HCT116 (cell line): Measurements from ENCODE around the gene ANKRD39. TPM values are rescaled to one million over a fixed set of nuclear protein-coding genes. Genes with fewer than 3 reads are reported as not detected.

Experiments
- ATAC-seq: fragments of 200-7000 bp; cut with Tn5 transposase; 2 replicates; pipeline ENCODE4 v1.9.1; 2020; ENCODE audit warnings: mild to moderate bottlenecking, moderate library complexity
- BruUV-seq: library from RNA; stranded (reverse); fragments of 400-500 nt; replicated peaks from 2 replicates; lab custom pipeline; 2021; lab: Mats Ljungman, UMichigan
- CTCF ChIA-PET: fragments of 300-600 bp; sonication (Branson Sonifier 250); formaldehyde crosslinking; loops from one replicate; lab custom pipeline; 2021; ENCODE audit warnings: antibody characterized with exemption; lab: Charles Lee
- POLR2A ChIA-PET: fragments of 300-600, 350-600 bp; sonication (Branson Sonifier 250); formaldehyde crosslinking; loops from one replicate; lab custom pipeline; 2021; ENCODE audit warnings: antibody characterized with exemption; lab: Charles Lee
- RAD21 ChIA-PET, 2 experiments: fragments of 300-600 bp; sonication (Branson Sonifier 250); formaldehyde crosslinking; loops; one replicate each; lab custom pipeline; 2023; ENCODE audit warnings: low total read pairs in 2 of 2; ENCODE audit not compliant: uncharacterized antibody in 2 of 2, unreplicated experiment in 2 of 2, low non-redundant PET in 1 of 2; lab: Charles Lee
- DNase-seq: peaks from one replicate; pipeline ENCODE4 v3.0.0-alpha.2; 2010; ENCODE audit warnings: low read depth, low spot score
- H2AFZ ChIP-seq: fragments of 200-600 bp; shearing (Covaris generic), sonication (generic); 2 replicates; pipeline ENCODE4 v1.6.1; 2017; ENCODE audit warnings: low read depth, mixed run types, mixed read lengths, antibody characterized with exemption, low read length; ENCODE audit not compliant: poor library complexity, severe bottlenecking
- H3K27ac ChIP-seq: 2 replicates; pipeline ENCODE4 v1.5.1; 2012; ENCODE audit warnings: low read depth, low read length
- H3K27me3 ChIP-seq: fragments of 200-600 bp; sonication (generic); 2 replicates; pipeline ENCODE4 v1.6.1; 2016; ENCODE audit warnings: mixed run types, low read length, mixed read lengths; ENCODE audit not compliant: insufficient read depth
- H3K36me3 ChIP-seq, 2 experiments: fragments of 200-500 bp in 1 of 2; fragments of 200-600 bp in 1 of 2; sonication (Bioruptor generic) in 1 of 2; sonication (generic) in 1 of 2; 2 replicates each; pipeline versions ENCODE4 v1.5.1 to v1.6.1; 2014 to 2016; ENCODE audit warnings: low read length in 2 of 2, inconsistent platforms in 1 of 2, mixed read lengths in 1 of 2, mixed run types in 1 of 2; ENCODE audit not compliant: insufficient read depth in 2 of 2, control insufficient read depth in 1 of 2
- H3K4me1 ChIP-seq, 2 experiments: fragments of 200-600 bp in 1 of 2; sonication (generic) in 1 of 2; 2 replicates each; pipeline versions ENCODE4 v1.5.1 to v1.6.1; 2012 to 2017; ENCODE audit warnings: low read length in 2 of 2, inconsistent platforms in 1 of 2, mild to moderate bottlenecking in 1 of 2, mixed read lengths in 1 of 2, mixed run types in 1 of 2, moderate library complexity in 1 of 2; ENCODE audit not compliant: insufficient read depth in 2 of 2, control insufficient read depth in 1 of 2
- H3K4me2 ChIP-seq: fragments of 200-600 bp; sonication (generic); 2 replicates; pipeline ENCODE4 v1.6.1; 2017; ENCODE audit warnings: mixed run types, low read length, mixed read lengths
- H3K4me3 ChIP-seq, 2 experiments: fragments of 200-600 bp in 1 of 2; sonication (generic) in 1 of 2; replicated peaks in 1 of 2; 2 replicates each; pipeline ENCODE4 v1.5.1; 2011 to 2016; ENCODE audit warnings: low read length in 2 of 2, control low read depth in 1 of 2, low read depth in 1 of 2, mild to moderate bottlenecking in 1 of 2, mixed read lengths in 1 of 2, mixed run types in 1 of 2
- H3K79me2 ChIP-seq: fragments of 200-600 bp; sonication (generic); 2 replicates; pipeline ENCODE4 v1.6.1; 2017; ENCODE audit warnings: mild to moderate bottlenecking, mixed run types, low read length, moderate library complexity, mixed read lengths; ENCODE audit not compliant: insufficient read depth
- H3K9ac ChIP-seq: fragments of 200-600 bp; sonication (generic); 2 replicates; pipeline ENCODE4 v1.6.1; 2016; ENCODE audit warnings: low read length, mixed read lengths
- H3K9me2 ChIP-seq: fragments of 200-600 bp; sonication (generic), shearing (Covaris generic); 2 replicates; pipeline ENCODE4 v1.6.1; 2017; ENCODE audit warnings: mixed run types, mild to moderate bottlenecking, moderate library complexity; ENCODE audit not compliant: insufficient read depth
- H3K9me3 ChIP-seq, 2 experiments: fragments of 200-500 bp in 1 of 2; fragments of 200-600 bp in 1 of 2; sonication (Bioruptor generic) in 1 of 2; sonication (generic) in 1 of 2; 2 replicates each; pipeline ENCODE4 v1.6.1; 2014 to 2017; ENCODE audit warnings: low read length in 2 of 2, mixed read lengths in 2 of 2, inconsistent platforms in 1 of 2, low read depth in 1 of 2, mild to moderate bottlenecking in 1 of 2, mixed run types in 1 of 2, moderate library complexity in 1 of 2; ENCODE audit not compliant: control insufficient read depth in 1 of 2, insufficient read depth in 1 of 2
- H4K20me1 ChIP-seq: fragments of 200-600 bp; sonication (generic), shearing (Covaris generic); 2 replicates; pipeline ENCODE4 v1.6.1; 2017; ENCODE audit warnings: mixed run types, mild to moderate bottlenecking, moderate library complexity; ENCODE audit not compliant: insufficient read depth
- ATF3 ChIP-seq: IDR thresholded peaks from 2 replicates; pipeline ENCODE4 v1.6.1; 2012
- FOSL1 ChIP-seq: IDR thresholded peaks from 2 replicates; pipeline ENCODE4 v1.6.1; 2012; ENCODE audit warnings: low read depth
- POLR2AphosphoS5 ChIP-seq: IDR thresholded peaks from 2 replicates; pipeline ENCODE4 v1.6.1; 2011; ENCODE audit warnings: mild to moderate bottlenecking, low read depth, low read length, moderate library complexity
- ZBTB33 ChIP-seq: IDR thresholded peaks from 2 replicates; pipeline ENCODE4 v1.6.1; 2011; ENCODE audit warnings: mild to moderate bottlenecking, low read length, moderate library complexity; ENCODE audit not compliant: insufficient replicate concordance; ENCODE audit errors: extremely low read depth
- intact Hi-C: fragments of 100-400 bp; cut with micrococcal nuclease; formaldehyde crosslinking; loops from 2 replicates; pipeline ENCODE4 v1.10.0; 2022
- total RNA-seq: library from RNA; stranded (reverse); gene quantifications from one replicate; pipeline ENCODE4 v1.2.1, GENCODE V29; 2021; ENCODE audit not compliant: unreplicated experiment
- TF ChIP-seq, protein P1 (sequence below), 3 experiments: fragments of 200-600 bp in 1 of 3; sonication (generic) in 1 of 3; IDR thresholded peaks in 2 of 3; conservative IDR thresholded peaks in 1 of 3; 2 replicates each; pipeline ENCODE4 v1.5.1; 2012 to 2017; ENCODE audit warnings: low read depth in 2 of 3, low read length in 2 of 3, antibody characterized with exemption in 1 of 3, borderline replicate concordance in 1 of 3, control low read depth in 1 of 3, mild to moderate bottlenecking in 1 of 3, mixed read lengths in 1 of 3, mixed run types in 1 of 3, moderate library complexity in 1 of 3; ENCODE audit not compliant: insufficient read depth in 1 of 3
- TF ChIP-seq, protein P2 (sequence below): IDR thresholded peaks from 2 replicates; pipeline ENCODE4 v1.6.1; 2012

Gene ANKRD39
- total RNA-seq, 1 experiment from 2014 or later, result 24.2 TPM

DNA sequence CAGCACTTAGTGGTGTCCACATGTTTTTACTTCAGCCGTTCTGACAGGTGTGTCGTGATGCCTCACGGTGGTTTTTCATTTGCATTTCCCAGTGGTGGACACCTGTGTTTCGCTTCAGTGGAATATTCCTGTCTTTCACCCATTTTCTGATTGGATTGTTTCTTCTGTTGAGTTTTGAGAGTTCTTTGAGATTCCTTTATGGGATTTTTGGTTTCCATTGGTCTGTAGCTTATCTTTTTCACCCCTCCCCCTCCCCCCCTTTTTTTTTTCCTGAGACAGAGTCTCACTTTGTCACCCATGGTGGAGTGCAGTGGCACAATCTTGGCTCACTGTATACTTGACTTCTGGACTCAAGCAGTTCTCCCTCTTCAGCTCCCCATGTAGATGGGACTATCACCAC, 22.0 kb downstream of the ANKRD39 start:
- POLR2A ChIA-PET, result no interaction called here
- no TSS peak for BruUV-seq
- no peak for ATAC-seq
- CTCF ChIA-PET, result interaction anchor here (1.5 kb wide), 1 partner anchor 20 kb away, joined by 4 read pairs; the partner anchor contains the start of gene CNNM3
- peaks cover 0 to 12% of the 10 kb centered on the region in 2 experiments; a peak in 2 of 4 replicates for H3K4me1 ChIP-seq
- RAD21 ChIA-PET, result no interaction called here
- no peak overlapping the region for H2AFZ ChIP-seq
- no peak overlapping the region for H3K4me2 ChIP-seq
- H3K4me3 ChIP-seq, result no peak overlapping the region
- TF ChIP-seq POLR2AphosphoS5, result no peak
- TF ChIP-seq ZBTB33, result no peak
- no peak for TF ChIP-seq ATF3
- TF ChIP-seq, protein P1, sequence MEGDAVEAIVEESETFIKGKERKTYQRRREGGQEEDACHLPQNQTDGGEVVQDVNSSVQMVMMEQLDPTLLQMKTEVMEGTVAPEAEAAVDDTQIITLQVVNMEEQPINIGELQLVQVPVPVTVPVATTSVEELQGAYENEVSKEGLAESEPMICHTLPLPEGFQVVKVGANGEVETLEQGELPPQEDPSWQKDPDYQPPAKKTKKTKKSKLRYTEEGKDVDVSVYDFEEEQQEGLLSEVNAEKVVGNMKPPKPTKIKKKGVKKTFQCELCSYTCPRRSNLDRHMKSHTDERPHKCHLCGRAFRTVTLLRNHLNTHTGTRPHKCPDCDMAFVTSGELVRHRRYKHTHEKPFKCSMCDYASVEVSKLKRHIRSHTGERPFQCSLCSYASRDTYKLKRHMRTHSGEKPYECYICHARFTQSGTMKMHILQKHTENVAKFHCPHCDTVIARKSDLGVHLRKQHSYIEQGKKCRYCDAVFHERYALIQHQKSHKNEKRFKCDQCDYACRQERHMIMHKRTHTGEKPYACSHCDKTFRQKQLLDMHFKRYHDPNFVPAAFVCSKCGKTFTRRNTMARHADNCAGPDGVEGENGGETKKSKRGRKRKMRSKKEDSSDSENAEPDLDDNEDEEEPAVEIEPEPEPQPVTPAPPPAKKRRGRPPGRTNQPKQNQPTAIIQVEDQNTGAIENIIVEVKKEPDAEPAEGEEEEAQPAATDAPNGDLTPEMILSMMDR (IDR thresholded peaks at IDR 0.05 in 2 of 3, conservative IDR thresholded peaks at IDR 0.05 in 1 of 3; ENCODE audit: borderline replicate concordance in 1 of 3, insufficient read depth in 1 of 3, low read depth in 2 of 3, low read length in 2 of 3), result no peak
- TF ChIP-seq, protein P2, sequence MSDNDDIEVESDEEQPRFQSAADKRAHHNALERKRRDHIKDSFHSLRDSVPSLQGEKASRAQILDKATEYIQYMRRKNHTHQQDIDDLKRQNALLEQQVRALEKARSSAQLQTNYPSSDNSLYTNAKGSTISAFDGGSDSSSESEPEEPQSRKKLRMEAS, result no peak
- no peak for TF ChIP-seq FOSL1
- H3K9me3 ChIP-seq, result no peaks in the 10 kb centered on the region
- H3K27me3 ChIP-seq, result no peaks in the 10 kb centered on the region
- H4K20me1 ChIP-seq, result no peaks in the 10 kb centered on the region
- H3K79me2 ChIP-seq, result no peaks in the 10 kb centered on the region
- peaks cover 15 to 20% of the 10 kb centered on the region in 2 experiments; a peak in 2 of 4 replicates for H3K36me3 ChIP-seq
- no peaks in the 10 kb centered on the region for H3K9me2 ChIP-seq
- no peak overlapping the region for H3K9ac ChIP-seq
- no peak overlapping the region for H3K27ac ChIP-seq
- intact Hi-C loops, result no loop called here
- no peak for DNase-seq
